IMR-90 (cell line): ENCODE data around the gene ARFGAP3. TPM values are rescaled to one million over a fixed set of nuclear protein-coding genes. Genes with fewer than 3 reads are reported as not detected.

Source experiments
- ATAC-seq: fragments of 200-7000 bp; cut with Tn5 transposase; 2 replicates; pipeline ENCODE4 v1.9.1; 2020; ENCODE audit warnings: low read depth, mild to moderate bottlenecking, moderate library complexity
- BruUV-seq: library from RNA; stranded (reverse); fragments of 400-500 nt; replicated peaks from 2 replicates; lab custom pipeline; 2021; lab: Mats Ljungman, UMichigan
- CTCF ChIA-PET: fragments of 300-600 bp; formaldehyde crosslinking; extraction: SDS; loops from one replicate; lab custom pipeline; 2021; ENCODE audit warnings: antibody characterized with exemption; lab: Yijun Ruan, JAX
- POLR2A ChIA-PET: fragments of 300-600 bp; sonication (Branson Sonifier 250); formaldehyde crosslinking; loops from one replicate; lab custom pipeline; 2022; ENCODE audit warnings: antibody characterized with exemption; ENCODE audit not compliant: unreplicated experiment; lab: Charles Lee
- DNase-seq: peaks from one replicate; pipeline ENCODE4 v3.0.0; 2013
- H2AFZ ChIP-seq: replicated peaks from 2 replicates; pipeline ENCODE3; 2013; ENCODE audit warnings: low read length, mild to moderate bottlenecking; ENCODE audit not compliant: poor library complexity
- H2AK5ac ChIP-seq: 2 replicates; pipeline ENCODE4 v1.6.1; 2013; ENCODE audit warnings: low read depth, low read length, inconsistent platforms
- H2AK9ac ChIP-seq: replicated peaks from 2 replicates; pipeline ENCODE3; 2013; ENCODE audit warnings: mild to moderate bottlenecking, low read depth, low read length, moderate library complexity; ENCODE audit not compliant: poor library complexity
- H2BK120ac ChIP-seq: 2 replicates; pipeline ENCODE4 v1.6.1; 2013; ENCODE audit warnings: low read depth, low read length, inconsistent platforms
- H2BK15ac ChIP-seq: 3 replicates; pipeline ENCODE4 v1.6.1; 2013; ENCODE audit warnings: low read depth, low read length, inconsistent platforms
- H2BK20ac ChIP-seq: 2 replicates; pipeline ENCODE4 v1.6.1; 2013; ENCODE audit warnings: low read depth, mild to moderate bottlenecking, inconsistent platforms, low read length, moderate library complexity
- H2BK5ac ChIP-seq: 2 replicates; pipeline ENCODE4 v1.6.1; 2013; ENCODE audit warnings: mild to moderate bottlenecking, low read depth, low read length, inconsistent platforms; ENCODE audit not compliant: poor library complexity, severe bottlenecking
- H3K14ac ChIP-seq: replicated peaks from 2 replicates; pipeline ENCODE4 v1.6.1; 2013; ENCODE audit warnings: low read depth, low read length, inconsistent platforms
- H3K18ac ChIP-seq: 2 replicates; pipeline ENCODE4 v1.6.1; 2013; ENCODE audit warnings: low read depth, low read length, control low read depth
- H3K23ac ChIP-seq: 2 replicates; pipeline ENCODE4 v1.6.1; 2013; ENCODE audit warnings: low read depth, low read length, inconsistent platforms
- H3K27ac ChIP-seq: 2 replicates; pipeline ENCODE4 v1.5.1; 2013; ENCODE audit warnings: mild to moderate bottlenecking, control low read depth, low read length; ENCODE audit not compliant: insufficient read depth
- H3K27me3 ChIP-seq: 2 replicates; pipeline ENCODE4 v1.6.1; 2013; ENCODE audit warnings: low read length; ENCODE audit not compliant: control insufficient read depth, insufficient read depth
- H3K36me3 ChIP-seq: 2 replicates; pipeline ENCODE4 v1.6.1; 2013; ENCODE audit warnings: low read length, mixed read lengths; ENCODE audit not compliant: control insufficient read depth, insufficient read depth
- H3K4ac ChIP-seq: 2 replicates; pipeline ENCODE4 v1.6.1; 2013; ENCODE audit warnings: low read depth, low read length, inconsistent platforms
- H3K4me1 ChIP-seq: 2 replicates; pipeline ENCODE4 v1.6.1; 2013; ENCODE audit warnings: low read length, mixed read lengths; ENCODE audit not compliant: control insufficient read depth, insufficient read depth
- H3K4me2 ChIP-seq: 2 replicates; pipeline ENCODE4 v1.6.1; 2013; ENCODE audit warnings: low read depth, mild to moderate bottlenecking, control low read depth, low read length, moderate library complexity
- H3K4me3 ChIP-seq: 2 replicates; pipeline ENCODE4 v1.5.1; 2013; ENCODE audit warnings: low read depth, mild to moderate bottlenecking, control low read depth, low read length, moderate library complexity; ENCODE audit not compliant: insufficient read depth
- H3K56ac ChIP-seq: 2 replicates; pipeline ENCODE4 v1.6.1; 2013; ENCODE audit warnings: low read length, inconsistent platforms; ENCODE audit not compliant: insufficient read depth; ENCODE audit errors: extremely low read depth
- H3K79me1 ChIP-seq, 2 experiments: 2 replicates each; pipeline ENCODE4 v1.6.1; 2013; ENCODE audit warnings: low read length in 2 of 2, inconsistent platforms in 1 of 2, low read depth in 1 of 2
- H3K9ac ChIP-seq: 2 replicates; pipeline ENCODE4 v1.6.1; 2013; ENCODE audit warnings: low read depth, low read length, control low read depth
- H3K9me1 ChIP-seq: 2 replicates; pipeline ENCODE4 v1.6.1; 2013; ENCODE audit warnings: low read length, inconsistent platforms; ENCODE audit not compliant: insufficient read depth
- H3K9me3 ChIP-seq: 2 replicates; pipeline ENCODE4 v1.6.1; 2013; ENCODE audit warnings: low read length; ENCODE audit not compliant: control insufficient read depth, insufficient read depth
- H4K20me1 ChIP-seq: 2 replicates; pipeline ENCODE4 v1.6.1; 2013; ENCODE audit warnings: low read length, inconsistent platforms; ENCODE audit not compliant: insufficient read depth
- H4K5ac ChIP-seq: 2 replicates; pipeline ENCODE4 v1.6.1; 2013; ENCODE audit warnings: mild to moderate bottlenecking, low read depth, low read length, control low read depth
- H4K8ac ChIP-seq, 2 experiments: 2 replicates each; pipeline ENCODE4 v1.6.1; 2013; ENCODE audit warnings: low read depth in 2 of 2, low read length in 2 of 2, control low read depth in 1 of 2, inconsistent platforms in 1 of 2
- H4K91ac ChIP-seq: 2 replicates; pipeline ENCODE4 v1.6.1; 2013; ENCODE audit warnings: low read depth, low read length, inconsistent platforms; ENCODE audit not compliant: insufficient read depth
- BHLHE40 ChIP-seq: fragments of 150-350 bp; IDR thresholded peaks from 2 replicates; pipeline ENCODE4 v1.6.1; 2016; ENCODE audit warnings: mild to moderate bottlenecking, low read depth, low read length
- CEBPB ChIP-seq: IDR thresholded peaks from 2 replicates; pipeline ENCODE4 v1.6.1; 2012; ENCODE audit warnings: low read depth, low read length, improper control_type of control experiment
- CHD1 ChIP-seq: IDR thresholded peaks from 2 replicates; pipeline ENCODE4 v1.6.1; 2012; ENCODE audit warnings: low read depth, low read length, improper control_type of control experiment
- FOS ChIP-seq: fragments of 150-350 bp; IDR thresholded peaks from 2 replicates; pipeline ENCODE4 v1.6.1; 2016; ENCODE audit warnings: low read depth, low read length
- MAFK ChIP-seq: IDR thresholded peaks from 2 replicates; pipeline ENCODE4 v1.6.1; 2012; ENCODE audit warnings: low read depth, low read length, improper control_type of control experiment
- MAZ ChIP-seq: IDR thresholded peaks from 2 replicates; pipeline ENCODE4 v1.6.1; 2012; ENCODE audit warnings: low read depth, mild to moderate bottlenecking, low read length, improper control_type of control experiment, moderate library complexity, borderline replicate concordance
- MXI1 ChIP-seq: IDR thresholded peaks from 2 replicates; pipeline ENCODE4 v1.6.1; 2012; ENCODE audit warnings: low read depth, mild to moderate bottlenecking, low read length, moderate library complexity, borderline replicate concordance
- NFE2L2 ChIP-seq: fragments of 150-350 bp; IDR thresholded peaks from 2 replicates; pipeline ENCODE4 v1.6.1; 2016; ENCODE audit warnings: low read depth, mild to moderate bottlenecking, low read length
- POLR2A ChIP-seq: IDR thresholded peaks from 2 replicates; pipeline ENCODE4 v1.6.1; 2012; ENCODE audit warnings: mild to moderate bottlenecking, low read depth, low read length
- RAD21 ChIP-seq: IDR thresholded peaks from 2 replicates; pipeline ENCODE4 v1.6.1; 2012; ENCODE audit warnings: low read length, improper control_type of control experiment
- RCOR1 ChIP-seq: IDR thresholded peaks from 2 replicates; pipeline ENCODE4 v1.6.1; 2012; ENCODE audit warnings: mild to moderate bottlenecking, low read length, improper control_type of control experiment; ENCODE audit not compliant: insufficient replicate concordance
- RFX5 ChIP-seq: IDR thresholded peaks from 2 replicates; pipeline ENCODE4 v1.8.0; 2012; ENCODE audit warnings: low read depth, mild to moderate bottlenecking, low read length, moderate library complexity
- SMC3 ChIP-seq: fragments of 150-350 bp; IDR thresholded peaks from 2 replicates; pipeline ENCODE4 v1.6.1; 2016; ENCODE audit warnings: low read depth, mild to moderate bottlenecking, antibody characterized with exemption, low read length, moderate library complexity
- WGBS, 2 experiments: methylation state at CpG; one replicate each; pipeline versions ENCODE4 v1.1.5 to v1.1.7; 2013; ENCODE audit warnings: missing lambda C conversion rate in 2 of 2; ENCODE audit not compliant: insufficient read length in 1 of 2; ENCODE audit errors: extremely low coverage in 2 of 2; 5-methylcytosine and 5-hydroxymethylcytosine counted together
- dilution Hi-C: fragments of 300-500 bp; cut with HindIII; formaldehyde crosslinking; loops from one replicate; pipeline ENCODE4 v1.14.3; 2018; ENCODE audit warnings: low sequenced_read_pairs; ENCODE audit not compliant: unreplicated experiment
- in situ Hi-C: fragments of 300-500 bp; cut with MboI; formaldehyde crosslinking; loops from 3 replicates; pipeline ENCODE4 v1.14.3; 2019; ENCODE audit warnings: low sequenced_read_pairs, inconsistent platforms, mixed read lengths
- intact Hi-C: fragments of 100-400 bp; cut with micrococcal nuclease; formaldehyde crosslinking; loops from 2 replicates; pipeline ENCODE4 v1.10.0; 2022
- polyA plus RNA-seq, 3 experiments: library from polyadenylated mRNA; depleted of rRNA; stranded (reverse); fragments of >200 nt; gene quantifications; 2 replicates each; pipeline ENCODE4 v1.2.3, GENCODE V29; 2012; ENCODE audit warnings: low replicate concordance in 1 of 3
- total RNA-seq: library from RNA; depleted of rRNA; stranded (reverse); fragments of >200 nt; gene quantifications from 2 replicates; pipeline ENCODE4 v1.2.3, GENCODE V29; 2012
- TF ChIP-seq, protein P1 (sequence below): conservative IDR thresholded peaks from 2 replicates; pipeline ENCODE4 v1.5.1; 2012; ENCODE audit warnings: mild to moderate bottlenecking, low read depth, low read length, improper control_type of control experiment
- TF ChIP-seq, protein P2 (sequence below): fragments of 150-350 bp; IDR thresholded peaks from 2 replicates; pipeline ENCODE4 v1.6.1; 2016; ENCODE audit warnings: low read depth, mild to moderate bottlenecking, low read length, moderate library complexity, borderline replicate concordance
- TF ChIP-seq, protein P3 (sequence below): fragments of 150-350 bp; IDR thresholded peaks from 2 replicates; pipeline ENCODE4 v1.6.1; 2017; ENCODE audit warnings: mild to moderate bottlenecking, antibody characterized with exemption, low read length, low read depth

Gene ARFGAP3
- total and polyA plus RNA-seq, 2 of the 4 experiments (the other 2 are of a cell fraction) = 50.0 to 70.1 TPM

GRCh38 chr22:42817556-42817955 is 39.5 kb downstream of the ARFGAP3 start:
- no peak overlapping the region for H2BK5ac ChIP-seq
- ChIA-PET CTCF (interaction anchor here (0.5 to 1.0 kb wide), 2 partner anchors 19 to 1755 kb away, joined by 3 to 4 read pairs; no protein-coding TSS in a partner anchor), POLR2A (no interaction called here)
- in situ Hi-C loops = loop anchor here (5.0 kb wide), 1 partner anchor 165 kb away; no protein-coding TSS in a partner anchor
- no peak for DNase-seq
- H2AK5ac ChIP-seq = no peak overlapping the region
- H3K9me1 ChIP-seq = peaks cover 7% of the 10 kb centered on the region; the same call in 1 of the 2 replicates
- H3K79me1 ChIP-seq = peaks cover 19 to 56% of the 10 kb centered on the region in 2 experiments; a peak in 3 of 4 replicates
- H3K4me1 ChIP-seq = peaks cover 12% of the 10 kb centered on the region
- H3K27ac ChIP-seq = no peak overlapping the region; the same call in 1 of the 2 replicates
- no peak overlapping the region for H3K23ac ChIP-seq
- H3K56ac ChIP-seq = no peak overlapping the region
- H4K5ac ChIP-seq = no peak overlapping the region
- dilution Hi-C loops = no loop called here
- no peak overlapping the region for H3K4me3 ChIP-seq
- H3K4me2 ChIP-seq = no peak overlapping the region
- 0 out of 2 replicates have a peak overlapping the region, but pooled peaks have one; percentile 22 for H3K4ac ChIP-seq
- H2BK15ac ChIP-seq = no peak overlapping the region
- no peak overlapping the region for H2BK120ac ChIP-seq
- no CpG with 5 or more reads among the region's 3 CpGs for WGBS, 2 experiments
- H4K8ac ChIP-seq = no peak overlapping the region
- no peak overlapping the region for H3K9ac ChIP-seq
- no peak overlapping the region for H2AFZ ChIP-seq
- ATAC-seq = no peak
- no peak overlapping the region for H2BK20ac ChIP-seq
- peaks cover 21% of the 10 kb centered on the region for H4K20me1 ChIP-seq
- H3K9me3 ChIP-seq = no peaks in the 10 kb centered on the region
- H3K14ac ChIP-seq = no peak overlapping the region
- no peaks in the 10 kb centered on the region for H3K27me3 ChIP-seq
- H4K91ac ChIP-seq = no peak overlapping the region; the same call in 1 of the 2 replicates
- no peak for TF ChIP-seq MAZ
- TF ChIP-seq BHLHE40 = no peak
- TF ChIP-seq, protein P1, sequence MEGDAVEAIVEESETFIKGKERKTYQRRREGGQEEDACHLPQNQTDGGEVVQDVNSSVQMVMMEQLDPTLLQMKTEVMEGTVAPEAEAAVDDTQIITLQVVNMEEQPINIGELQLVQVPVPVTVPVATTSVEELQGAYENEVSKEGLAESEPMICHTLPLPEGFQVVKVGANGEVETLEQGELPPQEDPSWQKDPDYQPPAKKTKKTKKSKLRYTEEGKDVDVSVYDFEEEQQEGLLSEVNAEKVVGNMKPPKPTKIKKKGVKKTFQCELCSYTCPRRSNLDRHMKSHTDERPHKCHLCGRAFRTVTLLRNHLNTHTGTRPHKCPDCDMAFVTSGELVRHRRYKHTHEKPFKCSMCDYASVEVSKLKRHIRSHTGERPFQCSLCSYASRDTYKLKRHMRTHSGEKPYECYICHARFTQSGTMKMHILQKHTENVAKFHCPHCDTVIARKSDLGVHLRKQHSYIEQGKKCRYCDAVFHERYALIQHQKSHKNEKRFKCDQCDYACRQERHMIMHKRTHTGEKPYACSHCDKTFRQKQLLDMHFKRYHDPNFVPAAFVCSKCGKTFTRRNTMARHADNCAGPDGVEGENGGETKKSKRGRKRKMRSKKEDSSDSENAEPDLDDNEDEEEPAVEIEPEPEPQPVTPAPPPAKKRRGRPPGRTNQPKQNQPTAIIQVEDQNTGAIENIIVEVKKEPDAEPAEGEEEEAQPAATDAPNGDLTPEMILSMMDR = no peak
- TF ChIP-seq RFX5 = no peak
- TF ChIP-seq, protein P2, sequence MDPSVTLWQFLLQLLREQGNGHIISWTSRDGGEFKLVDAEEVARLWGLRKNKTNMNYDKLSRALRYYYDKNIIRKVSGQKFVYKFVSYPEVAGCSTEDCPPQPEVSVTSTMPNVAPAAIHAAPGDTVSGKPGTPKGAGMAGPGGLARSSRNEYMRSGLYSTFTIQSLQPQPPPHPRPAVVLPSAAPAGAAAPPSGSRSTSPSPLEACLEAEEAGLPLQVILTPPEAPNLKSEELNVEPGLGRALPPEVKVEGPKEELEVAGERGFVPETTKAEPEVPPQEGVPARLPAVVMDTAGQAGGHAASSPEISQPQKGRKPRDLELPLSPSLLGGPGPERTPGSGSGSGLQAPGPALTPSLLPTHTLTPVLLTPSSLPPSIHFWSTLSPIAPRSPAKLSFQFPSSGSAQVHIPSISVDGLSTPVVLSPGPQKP = no peak
- TF ChIP-seq MXI1 = no peak
- no peak for TF ChIP-seq RCOR1
- no peak for TF ChIP-seq MAFK
- TF ChIP-seq, protein P3, sequence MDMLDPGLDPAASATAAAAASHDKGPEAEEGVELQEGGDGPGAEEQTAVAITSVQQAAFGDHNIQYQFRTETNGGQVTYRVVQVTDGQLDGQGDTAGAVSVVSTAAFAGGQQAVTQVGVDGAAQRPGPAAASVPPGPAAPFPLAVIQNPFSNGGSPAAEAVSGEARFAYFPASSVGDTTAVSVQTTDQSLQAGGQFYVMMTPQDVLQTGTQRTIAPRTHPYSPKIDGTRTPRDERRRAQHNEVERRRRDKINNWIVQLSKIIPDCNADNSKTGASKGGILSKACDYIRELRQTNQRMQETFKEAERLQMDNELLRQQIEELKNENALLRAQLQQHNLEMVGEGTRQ = no peak
- TF ChIP-seq NFE2L2 = no peak
- no peak for TF ChIP-seq FOS
- no peak for TF ChIP-seq POLR2A
- TF ChIP-seq CHD1 = no peak
- TF ChIP-seq RAD21 = no peak
- no peak for TF ChIP-seq CEBPB
- TF ChIP-seq SMC3 = no peak
- intact Hi-C loops = no loop called here
- peaks cover 34% of the 10 kb centered on the region for H3K36me3 ChIP-seq
- H3K18ac ChIP-seq = no peak overlapping the region
- no peak overlapping the region for H2AK9ac ChIP-seq
- no TSS peak for BruUV-seq
